HG03520 (cell line): Measurements from ENCODE around the gene FRMD4A.
"Not testable (repeated sequence)": the region's sequence is repeated elsewhere in the genome, so short reads cannot be mapped to it uniquely, and the experiment has no call there.

ENCODE experiments used
- ATAC-seq: cut with Tn5 transposase; IDR thresholded peaks from one replicate; pipeline ENCODE4 v1.9.1; 2021; ENCODE audit warnings: mild to moderate bottlenecking, moderate library complexity; ENCODE audit not compliant: unreplicated experiment

The FRMD4A gene

GRCh38 chr10:13803566-13804554 is 526.9 kb downstream of the FRMD4A start:
- ATAC-seq: no peak

- no peak for ATAC-seq
Observed at GRCh38 chr10:13801907-13802288, 528.8 kb downstream of the FRMD4A start.

DNA sequence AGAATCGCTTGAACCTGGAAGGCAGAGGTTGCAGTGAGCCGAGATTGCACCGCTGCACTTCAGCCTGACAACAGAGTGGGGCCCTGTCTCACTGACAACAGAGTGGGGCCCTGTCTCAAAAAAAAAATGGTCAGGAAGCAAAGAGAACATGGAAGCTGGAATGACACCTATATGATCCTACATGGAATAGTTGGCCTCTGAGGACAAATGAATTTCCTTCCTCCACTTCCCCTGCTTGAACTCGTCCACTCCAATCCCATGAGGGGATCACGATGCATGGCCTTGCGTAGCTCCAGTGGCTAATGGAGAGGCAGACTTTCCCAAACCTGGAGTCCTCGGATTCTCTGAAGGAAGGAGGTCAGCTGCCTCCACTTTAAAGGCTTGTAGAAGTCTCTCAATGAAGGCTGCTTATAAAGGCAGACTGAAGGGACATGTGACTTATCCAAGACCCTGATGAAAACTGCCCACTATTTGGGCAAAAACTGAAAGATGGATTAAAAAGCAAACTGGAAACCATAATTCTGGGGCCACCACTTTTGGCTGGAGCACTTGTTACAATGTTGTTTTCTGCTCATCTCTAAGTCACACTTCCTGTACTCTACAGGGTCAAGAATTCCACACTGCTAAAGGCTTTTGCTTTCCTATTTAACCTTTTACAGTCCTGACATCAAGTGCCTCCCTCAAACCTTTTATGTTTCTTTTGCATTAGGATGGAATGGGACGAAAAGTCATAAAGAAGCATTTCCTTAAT is 529.4 kb downstream of the FRMD4A start:
- no peak for ATAC-seq

DNA sequence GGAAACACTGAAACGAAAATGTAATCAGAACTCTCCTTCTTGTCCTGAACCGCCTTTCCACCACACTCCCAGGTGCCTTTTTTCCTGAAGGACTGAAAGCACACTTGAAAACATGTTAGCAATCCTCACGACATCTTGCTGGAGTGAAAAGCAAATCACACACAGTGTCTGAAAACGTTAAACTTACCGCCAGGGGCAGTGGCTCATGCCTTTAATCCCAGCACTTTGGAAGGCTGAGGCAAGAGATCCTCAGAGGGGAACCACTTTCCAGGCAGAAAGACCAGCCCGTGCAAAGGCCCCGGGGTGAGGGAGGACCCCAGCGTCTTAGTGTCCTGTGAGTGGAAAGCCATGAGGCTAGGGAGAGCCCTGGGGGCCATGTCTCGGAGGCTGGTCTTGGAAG is 533.6 kb downstream of the FRMD4A start:
- no peak for ATAC-seq

DNA sequence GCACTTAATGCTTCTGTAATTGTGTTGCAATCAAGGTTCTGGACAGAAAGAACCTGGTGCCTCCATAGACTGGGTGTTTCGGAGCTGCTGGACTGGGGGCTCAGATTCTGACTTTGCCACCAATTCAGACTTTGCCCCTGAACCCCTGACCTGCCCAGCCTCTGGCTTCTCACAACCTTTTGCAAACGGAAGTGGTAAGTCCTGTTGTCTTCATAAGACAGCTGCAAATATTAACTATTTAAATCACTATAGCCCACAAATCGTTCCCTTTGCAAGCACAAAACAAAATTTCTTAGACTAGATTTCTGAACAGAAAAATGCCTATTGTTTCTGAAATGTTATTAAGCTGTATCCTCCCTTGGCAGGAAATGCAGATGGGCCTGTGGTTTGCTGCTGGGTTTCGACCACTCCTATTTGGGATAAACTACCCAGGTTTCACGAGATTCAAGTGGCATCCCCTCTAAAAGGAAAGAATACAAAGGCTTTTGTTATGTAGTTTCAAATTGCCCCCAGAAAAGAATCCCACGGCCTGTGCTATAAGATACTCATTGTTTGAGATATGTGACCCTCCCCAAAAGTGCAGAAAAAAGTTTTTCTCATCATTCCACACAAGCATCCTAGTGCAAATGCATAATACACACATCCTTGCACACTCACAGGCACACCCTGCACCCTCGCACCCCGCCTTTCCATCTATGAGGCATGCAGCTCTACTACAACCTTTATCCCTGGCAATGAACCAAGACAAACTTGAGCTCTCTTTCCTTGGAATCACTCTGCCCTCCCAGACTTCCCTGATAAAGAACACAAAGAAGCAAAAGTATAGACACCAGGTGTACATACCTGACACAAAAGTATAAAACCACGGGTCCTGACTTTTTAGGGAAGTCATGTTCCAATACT is 534.8 kb downstream of the FRMD4A start:
- no peak for ATAC-seq

- no peak for ATAC-seq
Observed at GRCh38 chr10:13794992-13795612, 535.6 kb downstream of the FRMD4A start.

DNA sequence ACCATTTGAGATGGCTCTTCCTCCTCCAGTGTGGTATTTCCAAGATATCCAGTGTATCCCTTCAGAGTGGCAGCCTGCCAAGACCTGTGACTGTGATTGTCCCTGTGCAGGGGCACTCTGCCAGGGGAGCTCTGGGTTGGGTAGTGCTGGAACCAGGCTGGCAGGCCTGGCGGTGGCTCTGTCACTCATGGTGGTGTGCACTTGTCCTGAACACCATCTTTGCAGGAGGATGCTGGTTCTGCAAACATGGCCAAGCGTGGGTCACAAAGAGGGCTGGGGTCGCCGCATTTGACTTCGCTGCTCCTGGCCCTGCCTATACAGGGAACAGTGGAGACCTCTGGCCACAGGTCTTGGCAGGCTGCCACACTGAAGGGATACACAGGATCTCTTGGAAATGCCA is 538.7 kb downstream of the FRMD4A start:
- ATAC-seq: no peak

DNA sequence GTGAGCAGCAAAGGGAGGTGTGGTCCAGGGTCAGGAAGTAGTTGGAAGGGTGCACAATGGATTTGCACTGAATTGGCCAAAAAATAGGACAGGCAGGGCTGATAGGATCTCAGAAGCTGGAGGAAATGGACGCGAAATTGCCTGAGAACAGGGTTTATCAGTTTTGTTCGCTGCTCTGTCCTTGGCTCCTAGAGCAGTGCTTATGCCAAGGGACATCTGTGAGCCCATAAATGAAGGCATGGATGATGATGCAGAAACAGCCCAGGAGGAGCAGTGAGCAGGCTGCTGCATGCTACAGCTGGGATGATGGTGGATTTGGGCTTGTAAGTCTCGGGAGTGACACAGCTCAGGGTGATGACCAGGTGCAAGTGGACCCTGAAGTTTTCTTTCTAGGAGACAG is 539.2 kb downstream of the FRMD4A start:
- ATAC-seq: no peak

- ATAC-seq: no peak
Observed at GRCh38 chr10:13790196-13790595, 540.5 kb downstream of the FRMD4A start.

- no peak for ATAC-seq
Observed at GRCh38 chr10:13789448-13789829, 541.3 kb downstream of the FRMD4A start.

DNA sequence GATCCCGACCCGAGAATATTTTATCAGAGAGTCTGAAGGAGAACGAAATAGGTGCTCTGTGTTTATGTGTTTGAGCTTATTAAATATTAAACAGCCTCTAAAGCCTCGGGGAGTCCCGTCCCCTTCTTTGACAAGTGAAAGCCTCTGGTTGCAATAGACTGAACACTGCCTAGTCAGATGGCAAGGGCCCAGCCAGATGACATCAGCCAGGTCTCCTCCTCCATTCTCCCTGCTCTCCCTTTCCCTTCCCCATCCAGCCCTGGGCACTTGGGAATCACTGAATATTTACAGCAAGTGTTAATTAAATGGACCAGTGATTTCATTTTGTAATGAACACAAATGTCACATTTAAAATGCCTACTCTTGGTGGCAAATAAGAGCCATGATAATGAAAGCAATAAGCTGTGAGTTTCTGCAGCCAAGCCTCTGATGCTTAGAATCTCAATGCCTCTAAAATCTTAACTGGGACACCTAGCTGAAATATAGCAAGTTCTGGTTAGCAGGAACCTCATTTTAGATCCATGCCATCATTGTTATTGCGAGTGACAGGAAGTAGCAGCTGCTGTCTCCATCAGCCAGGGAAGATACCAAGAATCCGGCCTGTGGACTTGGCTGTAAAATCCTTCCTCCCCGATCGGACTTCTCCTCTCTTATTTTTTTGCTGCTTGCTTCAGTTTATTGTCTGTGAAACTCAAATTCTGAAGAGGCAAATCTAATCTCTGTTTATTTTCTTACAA is 541.8 kb downstream of the FRMD4A start:
- no peak for ATAC-seq

DNA sequence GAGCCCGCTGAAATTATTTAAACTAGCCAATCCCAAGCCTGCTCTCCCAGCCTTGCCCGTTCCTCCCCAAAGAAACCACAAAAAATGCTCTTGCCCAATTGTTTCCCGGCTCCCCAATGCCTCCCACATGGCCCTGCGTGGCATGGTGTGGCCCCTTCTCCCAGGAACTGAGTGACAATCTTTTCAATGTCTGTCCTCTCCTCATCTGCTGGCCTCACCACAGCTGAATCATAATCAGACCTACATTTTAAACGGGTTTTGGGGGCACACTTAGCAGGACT is 542.5 kb downstream of the FRMD4A start:
- ATAC-seq: no peak

GRCh38 chr10:13787015-13787421 is 543.7 kb downstream of the FRMD4A start:
- peak; percentile 71 for ATAC-seq

DNA sequence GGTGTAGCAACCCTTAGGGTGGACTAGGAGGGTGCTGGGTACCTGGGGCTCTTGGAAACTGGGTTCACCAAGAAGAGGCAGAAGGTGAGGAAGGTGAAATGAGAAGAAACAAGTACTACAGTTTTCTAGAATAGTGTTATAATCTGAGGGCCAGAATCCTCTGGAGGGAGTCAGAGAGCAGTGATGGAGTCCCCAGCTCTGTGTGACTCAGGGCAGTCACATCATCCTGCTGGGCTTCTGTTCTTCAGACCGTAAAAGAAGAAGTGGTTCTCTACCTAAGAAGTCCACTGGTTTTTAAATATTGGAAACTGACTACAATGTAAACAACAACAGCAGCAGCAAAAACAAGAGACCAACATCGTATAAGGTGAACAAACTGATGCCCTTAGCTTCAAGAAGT is 546.7 kb downstream of the FRMD4A start:
- ATAC-seq: no peak

DNA sequence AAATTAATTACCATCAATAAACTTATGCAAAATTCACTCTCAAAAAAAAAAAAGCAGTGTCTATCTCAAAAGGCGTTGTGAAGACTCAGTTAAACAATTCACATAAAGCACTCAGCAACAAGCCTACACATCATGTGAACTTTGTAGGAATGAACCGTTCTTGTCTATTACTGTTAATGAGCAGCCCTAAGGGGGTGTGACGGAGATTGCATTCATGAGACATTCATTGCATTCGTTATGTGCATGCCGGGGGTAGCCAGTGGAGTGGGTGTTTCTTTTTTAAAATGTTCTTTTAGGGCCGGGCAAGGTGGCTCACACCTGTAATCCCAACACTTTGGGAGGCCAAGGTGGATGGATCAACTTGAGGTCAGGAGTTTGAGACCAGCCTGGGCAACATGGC is 551.0 kb downstream of the FRMD4A start:
- ATAC-seq: no peak

DNA sequence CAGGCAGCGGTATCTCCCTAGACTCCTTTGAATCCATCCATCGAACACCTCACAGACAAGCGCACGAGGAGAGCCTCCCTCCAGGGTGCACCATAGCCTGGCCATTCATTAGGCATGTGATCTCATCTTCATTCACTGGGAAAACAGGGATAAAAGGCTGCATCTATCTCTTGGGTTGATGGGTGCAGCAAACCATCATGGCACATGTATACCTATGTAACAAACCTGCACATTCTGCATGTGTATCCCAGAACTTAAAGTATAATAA is 552.1 kb downstream of the FRMD4A start:
- ATAC-seq: not testable (repeated sequence)

DNA sequence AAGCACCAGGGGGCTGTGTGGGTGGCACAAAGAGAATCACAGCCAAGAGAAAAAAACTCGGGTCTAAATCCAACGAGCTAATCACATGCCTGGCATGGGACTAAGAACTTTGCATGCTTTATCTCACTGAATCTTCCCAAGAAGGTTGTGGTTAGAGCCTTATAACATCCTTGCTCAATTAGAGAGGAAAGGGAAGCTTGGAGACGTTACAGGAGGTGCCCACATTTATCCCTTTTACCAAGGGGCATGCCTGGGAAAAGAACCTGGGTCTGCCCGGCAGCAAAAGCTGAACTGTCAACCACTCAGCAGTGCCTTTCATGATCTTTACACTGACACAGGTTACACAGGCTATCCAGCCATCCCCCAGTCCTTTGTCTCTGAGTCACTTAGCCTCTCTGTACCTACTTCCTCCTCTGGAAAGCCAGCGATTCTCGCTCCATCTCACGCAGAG is 553.8 kb downstream of the FRMD4A start:
- ATAC-seq: no peak

- ATAC-seq: no peak
Observed at GRCh38 chr10:13775786-13776775, 554.6 kb downstream of the FRMD4A start.

GRCh38 chr10:13774303-13774893 is 556.3 kb downstream of the FRMD4A start:
- ATAC-seq: no peak
